K562 (cell line): ENCODE results near the gene UTP4. TPM values are rescaled to one million over a fixed set of nuclear protein-coding genes. Genes with fewer than 3 reads are reported as not detected.

Source experiments
- ATF7 ChIP-seq: fragments of 450-650 bp; IDR thresholded peaks from 2 replicates; pipeline ENCODE4 v1.7.1; 2014; ENCODE audit warnings: mild to moderate bottlenecking, moderate library complexity
- BRD4 ChIP-seq: fragments of 200-600 bp; sonication (generic); IDR thresholded peaks from 2 replicates; pipeline ENCODE4 v1.6.1; 2017; ENCODE audit warnings: inconsistent platforms
- BRD9 ChIP-seq: fragments of 450-650 bp; IDR thresholded peaks from 2 replicates; pipeline ENCODE4 v1.6.1; 2018; ENCODE audit warnings: low read depth; ENCODE audit not compliant: partially characterized antibody
- ELF4 ChIP-seq: fragments of 450-650 bp; formaldehyde crosslinking; IDR thresholded peaks from 2 replicates; pipeline ENCODE4 v1.4.0; 2022; ENCODE audit warnings: missing genetic modification characterization
- ETV1 ChIP-seq: fragments of 450-650 bp; conservative IDR thresholded peaks from 2 replicates; pipeline ENCODE4 v1.6.1; 2016; ENCODE audit warnings: missing genetic modification characterization, control low read depth, low read depth, missing compliant biosample characterization
- GATAD2A ChIP-seq: fragments of 450-650 bp; IDR thresholded peaks from 2 replicates; pipeline ENCODE4 v1.6.1; 2017
- HDAC1 ChIP-seq, 2 experiments: fragments of 450-650 bp; IDR thresholded peaks; 2 replicates each; pipeline ENCODE4 v1.6.1; 2016 to 2017; ENCODE audit warnings: inconsistent platforms in 1 of 2, mild to moderate bottlenecking in 1 of 2, moderate library complexity in 1 of 2
- KHSRP ChIP-seq: fragments of 450-650 bp; IDR thresholded peaks from 2 replicates; pipeline ENCODE4 v1.6.1; 2017
- KLF6 ChIP-seq: fragments of 250-450 bp; sonication (Bioruptor Pico); IDR thresholded peaks from 2 replicates; pipeline ENCODE4 v1.4.0; 2020; ENCODE audit warnings: mild to moderate bottlenecking, moderate library complexity, borderline replicate concordance
- NCOR1 ChIP-seq: fragments of 450-650 bp; IDR thresholded peaks from 2 replicates; pipeline ENCODE4 v1.6.1; 2016; ENCODE audit warnings: mild to moderate bottlenecking, moderate library complexity
- POLR2B ChIP-seq: fragments of 450-650 bp; IDR thresholded peaks from 2 replicates; pipeline ENCODE4 v1.6.1; 2018; ENCODE audit warnings: low read depth; ENCODE audit not compliant: partially characterized antibody
- SMAD3 ChIP-seq: fragments of 450-650 bp; formaldehyde crosslinking; conservative IDR thresholded peaks from 2 replicates; pipeline ENCODE4 v1.4.0; 2020; ENCODE audit warnings: mild to moderate bottlenecking
- SUPT5H ChIP-seq: fragments of 450-650 bp; IDR thresholded peaks from 2 replicates; pipeline ENCODE4 v1.6.1; 2016
- polyA plus RNA-seq, 8 experiments: library from polyadenylated mRNA; depleted of rRNA in 4 of 8; stranded (reverse) in 5 of 8; unstranded in 3 of 8; fragments of >200 nt; fragmentation: Nextera tagmentation in 2 of 8; fragmentation: Illumina TruSeq in 1 of 8; extraction: Ambion mirVana in 2 of 8; extraction: Trizol in 1 of 8; gene quantifications; 2 replicates each; pipeline versions ENCODE4 v1.2.1 to v1.2.3, GENCODE V29; 2011 to 2014; ENCODE audit warnings: inconsistent platforms in 1 of 8, missing spikeins in 1 of 8
- total RNA-seq, 7 experiments: library from RNA; depleted of rRNA in 6 of 7; stranded (reverse); fragments of >200 nt in 6 of 7; fragmentation: Illumina TruSeq in 2 of 7; extraction: Trizol in 2 of 7; gene quantifications; 2 replicates each; pipeline versions ENCODE4 v1.2.1 to v1.2.3, GENCODE V29; 2011 to 2021; ENCODE audit warnings: low replicate concordance in 1 of 7
- TF ChIP-seq, protein P1 (sequence below): IDR thresholded peaks from 2 replicates; pipeline ENCODE4 v1.6.1; 2016; ENCODE audit warnings: missing genetic modification characterization, missing compliant biosample characterization
- TF ChIP-seq, protein P2 (sequence below): fragments of 250-450 bp; sonication (Bioruptor Pico); IDR thresholded peaks from 2 replicates; pipeline ENCODE4 v1.4.0; 2020; ENCODE audit warnings: mild to moderate bottlenecking
- TF ChIP-seq, protein P3 (sequence below): fragments of 250-450 bp; sonication (Bioruptor Pico); IDR thresholded peaks from 2 replicates; pipeline ENCODE4 v1.5.1; 2021; ENCODE audit warnings: mild to moderate bottlenecking
- TF ChIP-seq, protein P4 (sequence below): fragments of 250-450 bp; sonication (Bioruptor Pico); IDR thresholded peaks from 2 replicates; pipeline ENCODE4 v1.4.0; 2020; ENCODE audit warnings: mild to moderate bottlenecking, moderate library complexity
- TF ChIP-seq, protein P5 (sequence below): fragments of 250-450 bp; sonication (Bioruptor Pico); IDR thresholded peaks from 2 replicates; pipeline ENCODE4 v1.8.0; 2022; ENCODE audit warnings: moderate library complexity, mild to moderate bottlenecking, inconsistent platforms
- TF ChIP-seq, protein P6 (sequence below), 2 experiments: IDR thresholded peaks; 2 replicates each; pipeline ENCODE4 v1.6.1; 2012; ENCODE audit warnings: improper control_type of control experiment in 2 of 2, low read depth in 2 of 2, low read length in 2 of 2, borderline replicate concordance in 1 of 2

The UTP4 gene
- total and polyA plus RNA-seq, 9 of the 15 experiments (the other 6 are each of a cell fraction or from before 2014, with no cell fraction given) = 46.1 to 203 (median 145) TPM

DNA sequence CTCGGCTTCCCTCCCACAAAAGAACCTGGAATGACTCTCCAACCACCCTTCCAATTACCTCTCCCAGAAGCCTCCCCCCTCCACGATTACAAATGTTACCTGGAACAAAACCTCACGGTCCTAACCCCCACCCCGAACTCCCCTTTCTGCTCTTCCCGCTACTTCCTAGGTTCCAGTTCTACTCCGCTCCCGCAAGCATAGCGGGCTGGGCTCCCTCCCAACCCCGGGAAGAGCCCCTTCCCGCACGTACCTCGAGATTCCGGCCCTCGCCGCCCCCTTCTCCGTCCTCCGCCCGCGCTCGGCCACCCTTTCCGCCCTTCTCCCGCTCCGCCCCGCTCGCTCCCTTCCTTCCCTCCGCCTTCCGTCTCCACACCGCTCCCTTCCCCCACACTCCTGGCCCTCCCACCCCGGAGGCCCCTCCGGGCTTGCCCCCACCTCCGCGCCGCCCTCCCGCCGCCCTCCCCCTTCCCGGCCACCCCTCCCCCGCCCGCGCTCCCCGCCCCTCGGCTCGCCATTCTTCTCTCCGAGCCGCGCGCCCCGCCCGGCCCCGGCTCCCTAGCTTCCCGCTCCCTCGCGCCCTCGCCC, 518 bp upstream of the UTP4 start (continued):
- TF ChIP-seq, protein P1, sequence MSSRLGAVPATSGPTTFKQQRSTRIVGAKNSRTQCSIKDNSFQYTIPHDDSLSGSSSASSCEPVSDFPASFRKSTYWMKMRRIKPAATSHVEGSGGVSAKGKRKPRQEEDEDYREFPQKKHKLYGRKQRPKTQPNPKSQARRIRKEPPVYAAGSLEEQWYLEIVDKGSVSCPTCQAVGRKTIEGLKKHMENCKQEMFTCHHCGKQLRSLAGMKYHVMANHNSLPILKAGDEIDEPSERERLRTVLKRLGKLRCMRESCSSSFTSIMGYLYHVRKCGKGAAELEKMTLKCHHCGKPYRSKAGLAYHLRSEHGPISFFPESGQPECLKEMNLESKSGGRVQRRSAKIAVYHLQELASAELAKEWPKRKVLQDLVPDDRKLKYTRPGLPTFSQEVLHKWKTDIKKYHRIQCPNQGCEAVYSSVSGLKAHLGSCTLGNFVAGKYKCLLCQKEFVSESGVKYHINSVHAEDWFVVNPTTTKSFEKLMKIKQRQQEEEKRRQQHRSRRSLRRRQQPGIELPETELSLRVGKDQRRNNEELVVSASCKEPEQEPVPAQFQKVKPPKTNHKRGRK (tag) = no peak
- TF ChIP-seq, protein P2, sequence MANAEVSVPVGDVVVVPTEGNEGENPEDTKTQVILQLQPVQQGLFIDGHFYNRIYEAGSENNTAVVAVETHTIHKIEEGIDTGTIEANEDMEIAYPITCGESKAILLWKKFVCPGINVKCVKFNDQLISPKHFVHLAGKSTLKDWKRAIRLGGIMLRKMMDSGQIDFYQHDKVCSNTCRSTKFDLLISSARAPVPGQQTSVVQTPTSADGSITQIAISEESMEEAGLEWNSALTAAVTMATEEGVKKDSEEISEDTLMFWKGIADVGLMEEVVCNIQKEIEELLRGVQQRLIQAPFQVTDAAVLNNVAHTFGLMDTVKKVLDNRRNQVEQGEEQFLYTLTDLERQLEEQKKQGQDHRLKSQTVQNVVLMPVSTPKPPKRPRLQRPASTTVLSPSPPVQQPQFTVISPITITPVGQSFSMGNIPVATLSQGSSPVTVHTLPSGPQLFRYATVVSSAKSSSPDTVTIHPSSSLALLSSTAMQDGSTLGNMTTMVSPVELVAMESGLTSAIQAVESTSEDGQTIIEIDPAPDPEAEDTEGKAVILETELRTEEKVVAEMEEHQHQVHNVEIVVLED (CRISPR knock-in tag) = no peak
- TF ChIP-seq KHSRP = no peak
- TF ChIP-seq, protein P3, sequence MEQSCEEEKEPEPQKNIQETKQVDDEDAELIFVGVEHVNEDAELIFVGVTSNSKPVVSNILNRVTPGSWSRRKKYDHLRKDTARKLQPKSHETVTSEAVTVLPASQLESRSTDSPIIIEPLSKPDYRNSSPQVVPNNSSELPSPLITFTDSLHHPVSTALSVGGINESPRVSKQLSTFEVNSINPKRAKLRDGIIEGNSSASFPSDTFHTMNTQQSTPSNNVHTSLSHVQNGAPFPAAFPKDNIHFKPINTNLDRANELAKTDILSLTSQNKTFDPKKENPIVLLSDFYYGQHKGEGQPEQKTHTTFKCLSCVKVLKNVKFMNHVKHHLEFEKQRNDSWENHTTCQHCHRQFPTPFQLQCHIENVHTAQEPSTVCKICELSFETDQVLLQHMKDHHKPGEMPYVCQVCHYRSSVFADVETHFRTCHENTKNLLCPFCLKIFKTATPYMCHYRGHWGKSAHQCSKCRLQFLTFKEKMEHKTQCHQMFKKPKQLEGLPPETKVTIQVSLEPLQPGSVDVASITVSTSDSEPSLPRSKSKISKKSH (CRISPR knock-in tag) = no peak
- TF ChIP-seq NCOR1 = peak; percentile 49; the same call in 1 of the 2 replicates
- peak; percentile 6 to 74; a peak in 2 of 4 replicates for TF ChIP-seq HDAC1 (IDR thresholded peaks at IDR 0.05)
- peak; percentile 92 for TF ChIP-seq SUPT5H
- TF ChIP-seq SMAD3 (CRISPR knock-in tag) = 0 out of 2 replicates have a peak, but pooled peaks have one; percentile 14
- no peak for TF ChIP-seq GATAD2A
- TF ChIP-seq, protein P4, sequence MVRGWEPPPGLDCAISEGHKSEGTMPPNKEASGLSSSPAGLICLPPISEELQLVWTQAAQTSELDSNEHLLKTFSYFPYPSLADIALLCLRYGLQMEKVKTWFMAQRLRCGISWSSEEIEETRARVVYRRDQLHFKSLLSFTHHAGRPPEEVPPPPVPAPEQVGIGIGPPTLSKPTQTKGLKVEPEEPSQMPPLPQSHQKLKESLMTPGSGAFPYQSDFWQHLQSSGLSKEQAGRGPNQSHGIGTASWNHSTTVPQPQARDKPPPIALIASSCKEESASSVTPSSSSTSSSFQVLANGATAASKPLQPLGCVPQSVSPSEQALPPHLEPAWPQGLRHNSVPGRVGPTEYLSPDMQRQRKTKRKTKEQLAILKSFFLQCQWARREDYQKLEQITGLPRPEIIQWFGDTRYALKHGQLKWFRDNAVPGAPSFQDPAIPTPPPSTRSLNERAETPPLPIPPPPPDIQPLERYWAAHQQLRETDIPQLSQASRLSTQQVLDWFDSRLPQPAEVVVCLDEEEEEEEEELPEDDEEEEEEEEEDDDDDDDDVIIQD (CRISPR knock-in tag) = no peak
- peak; percentile 94 for TF ChIP-seq BRD4
- TF ChIP-seq, protein P5, sequence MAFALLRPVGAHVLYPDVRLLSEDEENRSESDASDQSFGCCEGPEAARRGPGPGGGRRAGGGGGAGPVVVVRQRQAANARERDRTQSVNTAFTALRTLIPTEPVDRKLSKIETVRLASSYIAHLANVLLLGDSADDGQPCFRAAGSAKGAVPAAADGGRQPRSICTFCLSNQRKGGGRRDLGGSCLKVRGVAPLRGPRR (CRISPR knock-in tag) = no peak
- no peak for TF ChIP-seq ATF7
- peak; percentile 55; the same call in 1 of the 2 replicates for TF ChIP-seq KLF6 (CRISPR knock-in tag)
- TF ChIP-seq, protein P6, sequence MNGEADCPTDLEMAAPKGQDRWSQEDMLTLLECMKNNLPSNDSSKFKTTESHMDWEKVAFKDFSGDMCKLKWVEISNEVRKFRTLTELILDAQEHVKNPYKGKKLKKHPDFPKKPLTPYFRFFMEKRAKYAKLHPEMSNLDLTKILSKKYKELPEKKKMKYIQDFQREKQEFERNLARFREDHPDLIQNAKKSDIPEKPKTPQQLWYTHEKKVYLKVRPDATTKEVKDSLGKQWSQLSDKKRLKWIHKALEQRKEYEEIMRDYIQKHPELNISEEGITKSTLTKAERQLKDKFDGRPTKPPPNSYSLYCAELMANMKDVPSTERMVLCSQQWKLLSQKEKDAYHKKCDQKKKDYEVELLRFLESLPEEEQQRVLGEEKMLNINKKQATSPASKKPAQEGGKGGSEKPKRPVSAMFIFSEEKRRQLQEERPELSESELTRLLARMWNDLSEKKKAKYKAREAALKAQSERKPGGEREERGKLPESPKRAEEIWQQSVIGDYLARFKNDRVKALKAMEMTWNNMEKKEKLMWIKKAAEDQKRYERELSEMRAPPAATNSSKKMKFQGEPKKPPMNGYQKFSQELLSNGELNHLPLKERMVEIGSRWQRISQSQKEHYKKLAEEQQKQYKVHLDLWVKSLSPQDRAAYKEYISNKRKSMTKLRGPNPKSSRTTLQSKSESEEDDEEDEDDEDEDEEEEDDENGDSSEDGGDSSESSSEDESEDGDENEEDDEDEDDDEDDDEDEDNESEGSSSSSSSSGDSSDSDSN (IDR thresholded peaks at IDR 0.05; ENCODE audit: borderline replicate concordance in 1 of 2, low read depth in 2 of 2, low read length in 2 of 2) = peak in 1 of 2 experiments; percentile 73; a peak in 1 of 4 replicates
- TF ChIP-seq ETV1 (tag) = 0 out of 2 replicates have a peak, but pooled peaks have one; percentile 9
- TF ChIP-seq POLR2B = peak; percentile 87
- peak; percentile 84 for TF ChIP-seq ELF4 (CRISPR knock-in tag)
- TF ChIP-seq BRD9 = peak; percentile 78
